ENCODE data around the gene CTDNEP1.

The CTDNEP1 gene

DNA sequence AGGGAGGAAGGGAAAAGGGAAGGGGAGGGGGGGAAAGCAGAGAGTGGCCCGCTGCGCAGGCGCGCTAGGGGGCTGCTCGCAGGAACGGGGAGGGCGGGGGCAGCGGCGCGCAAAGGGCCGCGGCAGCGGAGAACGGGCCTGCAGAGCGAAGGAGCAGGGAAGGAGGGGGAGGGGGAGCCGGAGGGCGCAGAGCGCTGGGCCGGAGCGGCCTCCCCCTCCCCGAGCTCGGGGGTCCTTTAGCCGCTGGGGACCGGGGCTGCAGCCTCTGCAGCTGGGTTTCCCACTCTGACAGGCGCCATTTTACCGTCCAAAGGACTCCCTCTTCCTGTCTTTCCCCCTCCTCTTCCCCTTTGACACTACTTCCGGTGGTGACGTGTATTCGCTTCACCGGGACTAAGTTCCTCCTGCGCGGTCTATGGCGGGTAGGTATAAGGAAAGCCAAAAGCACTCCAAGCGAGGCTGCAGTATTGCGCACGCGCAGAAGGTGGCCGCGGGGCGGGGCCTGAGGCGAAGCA is at the start of gene CTDNEP1:
Gene CTDNEP1, minus strand, starts transcription at position 74 of the 515 bp plus-strand sequence. CDS start 438 bp downstream, outside the sequence.
- Mint-ChIP-seq H3K36me3 (peaks cover 86% of the 10 kb centered on the region), H3K4me3 (peak within 1 kb of the TSS; percentile 92), H3K9me3 (no peaks in the 10 kb centered on the region), H3K27ac (peak within 1 kb of the TSS; percentile 100), H3K4me1 (peaks cover 50% of the 10 kb centered on the region)
- DNase-seq (ENCODE audit: low spot score in 2 of 2) (peak; percentile 100), ATAC-seq (peak; percentile 97)

DNA sequence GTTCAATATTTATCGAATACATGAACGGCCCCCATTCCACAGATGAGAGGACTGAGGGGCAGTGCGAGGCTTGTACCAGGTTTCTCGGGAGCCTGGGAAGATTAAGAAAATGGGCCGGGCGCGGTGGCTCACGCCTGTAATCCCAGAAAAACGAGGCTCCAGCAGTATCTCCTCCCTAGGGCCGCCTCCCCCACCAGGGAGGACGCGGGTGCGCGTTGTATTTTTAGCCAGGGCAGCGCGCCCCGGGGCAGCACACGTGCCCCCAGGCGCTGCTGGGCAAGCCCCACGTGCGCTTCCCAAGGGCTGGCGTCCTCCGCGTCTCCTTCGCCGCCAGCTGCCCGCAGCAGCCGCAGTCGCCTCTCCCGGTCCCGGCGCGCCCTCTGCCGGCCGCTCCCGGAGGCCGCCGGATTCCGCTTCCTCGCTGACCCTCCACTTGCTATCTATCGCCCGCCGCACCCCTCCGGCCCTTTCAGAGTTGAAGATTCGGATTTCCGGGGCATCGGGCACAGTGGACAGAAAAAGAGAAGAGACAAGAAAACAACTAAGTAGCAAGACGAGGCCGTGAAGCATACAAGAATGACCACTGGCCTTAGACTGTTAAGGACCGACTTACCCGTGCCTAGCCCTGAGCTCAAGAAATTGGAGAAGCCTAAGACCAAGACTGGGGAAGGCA is 44.8 kb upstream of the CTDNEP1 start:
- ATAC-seq (peak; percentile 61), DNase-seq (ENCODE audit: low spot score in 2 of 2) (peak; percentile 81 to 83)
- Mint-ChIP-seq H3K9me3 (no peaks in the 10 kb centered on the region), H3K36me3 (no peaks in the 10 kb centered on the region), H3K4me1 (peaks cover 22% of the 10 kb centered on the region), H3K4me3 (peak overlapping the region; percentile 82), H3K27ac (no peak overlapping the region)

DNA sequence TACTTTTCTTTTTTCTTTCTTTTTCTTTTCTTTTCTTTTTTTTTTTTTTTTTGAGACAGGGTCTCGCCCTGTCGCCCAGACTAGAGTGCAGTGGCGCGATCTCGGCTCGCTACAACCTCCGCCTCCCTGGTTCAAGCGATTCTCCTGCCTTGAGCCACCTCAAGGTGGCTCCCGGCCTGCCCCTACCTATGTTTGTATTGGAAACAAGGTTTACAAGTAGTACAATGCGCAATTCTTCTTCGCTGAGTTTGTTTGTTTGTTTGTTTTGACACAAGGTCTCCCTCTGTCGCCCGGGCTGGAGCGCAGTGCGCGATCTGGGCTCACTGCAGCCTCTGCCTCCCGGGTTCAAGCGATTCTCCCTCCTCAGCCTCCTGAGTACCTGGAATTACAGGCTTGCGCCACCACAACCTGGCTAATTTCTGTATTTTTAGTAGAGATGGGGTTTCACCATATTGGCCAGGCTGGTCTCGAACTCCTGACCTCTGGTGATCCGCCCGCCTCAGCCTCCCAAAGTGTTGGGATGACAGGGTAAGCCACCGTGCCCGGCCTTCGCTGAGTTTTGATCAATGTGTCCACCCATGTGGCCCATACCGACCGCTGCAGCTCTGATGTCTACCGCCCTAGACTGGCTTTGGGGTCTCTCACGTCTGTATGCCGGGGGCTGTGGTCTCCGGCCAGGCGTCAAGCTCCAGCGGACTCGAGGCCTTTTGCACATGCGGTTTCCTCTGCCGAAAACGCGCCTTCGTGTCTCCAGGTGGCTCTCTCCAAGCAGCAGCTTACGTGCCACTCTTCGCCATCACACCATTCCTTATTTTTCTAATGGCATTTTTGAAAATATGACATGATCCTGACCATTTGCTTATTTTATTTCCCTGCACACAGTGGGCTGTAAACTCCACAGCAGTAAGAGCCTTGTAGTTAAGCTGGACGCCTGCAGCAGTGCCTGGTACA is 44.0 kb upstream of the CTDNEP1 start:
- peak overlapping the region; percentile 82 for H3K4me3 Mint-ChIP-seq
- no peaks in the 10 kb centered on the region for H3K9me3 Mint-ChIP-seq
- H3K27ac Mint-ChIP-seq: no peak overlapping the region
- no peaks in the 10 kb centered on the region for H3K36me3 Mint-ChIP-seq
- DNase-seq (ENCODE audit: low spot score in 2 of 2) (no peak), ATAC-seq (no peak)
- H3K4me1 Mint-ChIP-seq: peaks cover 22% of the 10 kb centered on the region

- Mint-ChIP-seq H3K4me1 (peaks cover 22% of the 10 kb centered on the region), H3K27ac (no peak within 1 kb of the TSS)
Measured at GRCh38 chr17:7294614-7295153, 43.1 kb upstream of the CTDNEP1 start, which contains the start of gene YBX2. Gene YBX2 (minus strand): TSS chr17:7294639. CDS start chr17:7294500, 139 bp downstream.

DNA sequence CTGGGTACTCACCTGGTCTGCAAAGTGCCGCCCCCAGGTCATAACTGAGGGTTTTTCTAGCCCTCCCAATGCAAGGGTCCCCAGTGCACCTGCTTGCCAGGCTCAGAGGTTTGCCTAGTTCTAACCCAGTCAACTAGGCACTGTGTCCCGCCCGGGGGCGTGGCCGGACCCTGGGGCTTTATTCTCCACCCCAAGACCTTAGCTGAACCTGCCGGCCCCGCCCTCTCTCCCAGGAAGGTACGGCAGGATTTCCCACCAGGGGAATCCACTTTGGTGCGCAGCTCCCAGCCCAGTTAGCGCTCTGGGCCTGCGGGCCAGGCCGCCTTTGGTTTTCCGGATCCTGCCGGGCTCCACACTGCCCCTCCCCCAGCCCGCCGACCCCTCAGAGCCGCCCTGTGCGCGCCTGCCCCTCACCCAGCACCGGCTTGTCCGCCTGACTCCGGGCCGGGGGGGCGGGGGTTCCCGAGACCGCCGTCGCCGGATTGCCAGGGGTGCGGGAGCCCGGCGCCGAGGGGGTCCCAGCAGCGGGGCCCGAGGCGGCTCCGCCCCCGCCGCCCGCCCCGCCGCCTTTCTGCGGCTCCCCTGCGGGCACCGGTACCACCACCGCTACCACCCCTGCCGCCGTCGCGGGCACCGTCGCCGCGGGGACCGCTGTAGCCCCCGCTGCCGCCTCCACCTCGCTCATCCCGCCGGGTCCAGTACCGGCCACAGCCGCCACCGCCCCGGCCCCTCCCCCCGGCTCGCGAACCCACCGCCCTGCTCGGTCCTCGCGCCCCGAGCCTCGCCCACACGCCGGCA is 42.5 kb upstream of the CTDNEP1 start:
- no peak overlapping the region for H3K27ac Mint-ChIP-seq
- peak overlapping the region; percentile 38 for H3K4me3 Mint-ChIP-seq
- H3K9me3 Mint-ChIP-seq: no peaks in the 10 kb centered on the region
- peaks cover 22% of the 10 kb centered on the region for H3K4me1 Mint-ChIP-seq
- ATAC-seq (no peak), DNase-seq (ENCODE audit: low spot score in 2 of 2) (no peak)
- no peaks in the 10 kb centered on the region for H3K36me3 Mint-ChIP-seq

More at GRCh38 chr17:7294614-7295153, 43.1 kb upstream of the CTDNEP1 start, which contains the start of gene YBX2:
- ATAC-seq: peak; percentile 86
- Mint-ChIP-seq H3K9me3 (no peaks in the 10 kb centered on the region), H3K36me3 (no peaks in the 10 kb centered on the region), H3K4me3 (peak within 1 kb of the TSS; percentile 82)
- DNase-seq (ENCODE audit: low spot score in 2 of 2): peak; percentile 61 to 80

DNA sequence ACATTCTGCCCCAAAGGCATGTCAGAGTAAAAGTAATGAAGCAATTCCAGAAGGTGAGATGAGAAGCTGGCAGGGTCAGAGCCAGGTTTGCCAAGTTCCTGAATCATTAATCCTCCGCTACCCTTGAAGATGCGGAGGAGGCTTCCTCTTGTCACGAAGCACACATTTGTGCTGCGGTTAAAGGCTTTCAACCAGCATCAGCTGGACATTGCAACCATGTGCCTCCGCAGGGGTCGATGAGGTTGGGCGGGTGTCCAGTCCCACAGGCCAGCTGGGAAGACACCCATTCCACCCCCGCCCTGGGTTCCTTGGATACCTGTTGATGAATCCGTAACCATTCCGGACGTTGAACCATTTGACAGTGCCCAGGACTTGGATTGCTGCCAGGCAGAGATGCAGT is 41.6 kb upstream of the CTDNEP1 start:
- Mint-ChIP-seq H3K4me3 (peak overlapping the region; percentile 38), H3K4me1 (peaks cover 22% of the 10 kb centered on the region), H3K9me3 (no peaks in the 10 kb centered on the region), H3K27ac (no peak overlapping the region), H3K36me3 (no peaks in the 10 kb centered on the region)
- DNase-seq (ENCODE audit: low spot score in 2 of 2) (no peak), ATAC-seq (no peak)

DNA sequence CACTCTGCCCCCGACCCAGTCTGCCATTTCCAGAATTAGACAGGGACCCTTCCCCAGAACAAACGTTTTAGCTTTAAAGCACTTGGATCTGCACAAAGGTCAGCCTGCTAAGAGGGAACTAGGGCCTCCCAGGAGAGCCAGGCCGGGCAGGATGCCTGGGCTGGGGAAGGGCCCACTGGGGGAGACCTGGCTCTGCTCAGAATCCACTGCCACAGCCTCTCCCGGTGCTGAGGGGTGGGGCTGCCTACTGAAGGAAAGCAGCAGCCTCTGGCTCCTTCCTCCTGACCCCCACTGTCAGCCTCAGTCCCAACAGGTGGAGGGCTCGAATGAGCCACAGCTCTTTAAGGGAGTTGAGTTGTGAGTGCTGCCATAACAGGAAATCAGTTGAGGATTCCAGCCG is 41.2 kb upstream of the CTDNEP1 start:
- ATAC-seq: no peak
- Mint-ChIP-seq H3K4me3 (no peak overlapping the region), H3K27ac (no peak overlapping the region), H3K9me3 (no peaks in the 10 kb centered on the region), H3K4me1 (peaks cover 22% of the 10 kb centered on the region), H3K36me3 (no peaks in the 10 kb centered on the region)
- DNase-seq (ENCODE audit: low spot score in 2 of 2): no peak

GRCh38 chr17:7292194-7292593 is 40.7 kb upstream of the CTDNEP1 start:
- no peak overlapping the region for H3K27ac Mint-ChIP-seq
- no peaks in the 10 kb centered on the region for H3K9me3 Mint-ChIP-seq
- no peaks in the 10 kb centered on the region for H3K36me3 Mint-ChIP-seq
- DNase-seq (ENCODE audit: low spot score in 2 of 2): no peak
- no peak for ATAC-seq
- no peak overlapping the region for H3K4me3 Mint-ChIP-seq
- peaks cover 22% of the 10 kb centered on the region for H3K4me1 Mint-ChIP-seq

DNA sequence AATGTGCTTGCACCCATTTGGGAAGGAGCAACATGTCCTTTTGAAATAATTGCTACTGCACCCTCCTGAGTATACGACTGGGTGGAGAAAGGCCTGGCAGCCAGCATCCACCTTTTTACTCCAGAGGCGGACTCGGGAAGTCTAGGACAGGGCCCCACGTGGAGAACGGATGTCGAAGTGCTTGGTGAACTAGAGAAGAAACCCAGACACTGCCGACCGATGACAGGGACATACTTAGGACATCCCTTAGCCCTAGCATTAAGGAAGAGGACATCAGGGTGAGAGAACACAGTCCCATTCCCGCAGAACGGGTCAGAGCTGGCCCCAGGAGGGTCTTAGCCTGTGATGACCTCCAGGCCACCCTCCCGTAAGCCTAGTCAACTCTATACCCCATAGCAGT is 39.2 kb upstream of the CTDNEP1 start:
- H3K4me3 Mint-ChIP-seq: no peak overlapping the region
- H3K27ac Mint-ChIP-seq: no peak overlapping the region
- ATAC-seq: no peak
- DNase-seq (ENCODE audit: low spot score in 2 of 2): no peak
- no peaks in the 10 kb centered on the region for H3K36me3 Mint-ChIP-seq
- no peaks in the 10 kb centered on the region for H3K9me3 Mint-ChIP-seq
- peaks cover 10% of the 10 kb centered on the region for H3K4me1 Mint-ChIP-seq

DNA sequence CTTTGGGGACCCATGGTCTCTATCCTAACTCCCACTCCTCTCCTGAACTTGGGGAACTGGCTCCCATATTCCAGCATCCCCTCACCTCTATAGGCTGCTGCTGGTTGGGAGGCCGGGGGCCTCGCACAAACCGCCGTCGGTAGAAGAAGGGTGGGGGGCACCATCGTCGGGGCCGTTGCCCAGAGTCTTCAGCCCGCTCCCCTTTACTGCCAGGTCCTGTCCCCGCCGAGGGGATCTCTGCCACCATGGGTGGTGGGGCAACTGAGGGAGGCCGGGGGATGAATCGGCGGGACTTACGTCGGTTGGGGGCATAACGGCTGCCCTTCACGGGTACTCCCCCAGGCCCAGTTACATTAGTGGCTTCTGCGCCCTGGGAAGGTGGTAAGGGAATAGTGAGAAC is 38.6 kb upstream of the CTDNEP1 start:
- no peak overlapping the region for H3K4me3 Mint-ChIP-seq
- no peaks in the 10 kb centered on the region for H3K36me3 Mint-ChIP-seq
- no peaks in the 10 kb centered on the region for H3K9me3 Mint-ChIP-seq
- no peak for ATAC-seq
- no peak for DNase-seq (ENCODE audit: low spot score in 2 of 2)
- H3K4me1 Mint-ChIP-seq: peaks cover 5% of the 10 kb centered on the region
- H3K27ac Mint-ChIP-seq: no peak overlapping the region

GRCh38 chr17:7289256-7290032 is 37.9 kb upstream of the CTDNEP1 start:
- Mint-ChIP-seq H3K9me3 (no peaks in the 10 kb centered on the region), H3K4me3 (no peak overlapping the region), H3K27ac (no peak overlapping the region), H3K4me1 (no peaks in the 10 kb centered on the region), H3K36me3 (no peaks in the 10 kb centered on the region)
- no peak for ATAC-seq
- no peak for DNase-seq (ENCODE audit: low spot score in 2 of 2)

DNA sequence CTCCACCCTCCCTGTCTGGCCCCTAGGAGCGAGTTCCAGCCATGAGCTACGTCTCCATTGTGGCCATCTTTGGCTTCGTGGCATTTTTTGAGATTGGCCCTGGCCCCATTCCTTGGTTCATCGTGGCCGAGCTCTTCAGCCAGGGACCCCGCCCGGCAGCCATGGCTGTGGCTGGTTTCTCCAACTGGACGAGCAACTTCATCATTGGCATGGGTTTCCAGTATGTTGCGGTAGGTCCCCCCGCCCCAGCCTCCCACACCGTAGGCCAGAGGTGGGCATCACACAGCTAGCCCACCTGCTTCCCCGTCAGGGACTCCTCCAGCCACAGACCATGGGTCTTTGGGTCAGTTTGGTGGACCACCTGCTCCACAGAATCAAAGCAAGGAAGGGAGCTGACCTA is 34.1 kb upstream of the CTDNEP1 start:
- Mint-ChIP-seq H3K27ac (no peak overlapping the region), H3K4me1 (peaks cover 18% of the 10 kb centered on the region), H3K36me3 (no peaks in the 10 kb centered on the region), H3K9me3 (no peaks in the 10 kb centered on the region), H3K4me3 (no peak overlapping the region)
- DNase-seq (ENCODE audit: low spot score in 2 of 2) (no peak), ATAC-seq (no peak)

- H3K4me3 Mint-ChIP-seq: no peak overlapping the region
- H3K4me1 Mint-ChIP-seq: peaks cover 26% of the 10 kb centered on the region
- ATAC-seq (no peak), DNase-seq (ENCODE audit: low spot score in 2 of 2) (no peak)
- no peaks in the 10 kb centered on the region for H3K36me3 Mint-ChIP-seq
- H3K27ac Mint-ChIP-seq: no peak overlapping the region
- H3K9me3 Mint-ChIP-seq: no peaks in the 10 kb centered on the region
Measured at GRCh38 chr17:7284911-7285310, 33.4 kb upstream of the CTDNEP1 start.

All from stimulated activated effector memory CD8-positive, alpha-beta T cell treated with anti-CD3 and anti-CD28 coated beads, Interleukin-12 subunit alpha, Interleukin-12 subunit beta, amount 100 ng/mL, for 72 hours (primary cell).